ENCODE measurements around the gene TTLL10. TPM values are rescaled to one million over a fixed set of nuclear protein-coding genes. Genes with fewer than 3 reads are reported as not detected.

The TTLL10 gene
- total and polyA plus RNA-seq, 2 experiments from 2014 or later: 0.45 TPM; not detected in 1

GRCh38 chr1:1167841-1168450 is 5.7 kb upstream of the TTLL10 start:
- Histone ChIP-seq H4K20me1 (replicated peaks; ENCODE audit: insufficient read depth) (no peaks in the 10 kb centered on the region), H3F3A (replicated peaks; ENCODE audit: low read depth) (0 out of 2 replicates have a peak, but pooled peaks cover 11% of the 10 kb centered on the region), H3K79me2 (replicated peaks; ENCODE audit: insufficient read depth) (peaks cover 11% of the 10 kb centered on the region; the same call in 1 of the 2 replicates), H3K36me3 (ENCODE audit: insufficient read depth) (no peaks in the 10 kb centered on the region), H2AFZ (no peak overlapping the region), H3K27ac (ENCODE audit: low read depth) (no peak overlapping the region), H3K4me2 (no peak overlapping the region), H3K4me3 (no peak overlapping the region), H3K4me1 (ENCODE audit: insufficient read depth) (peaks cover 12% of the 10 kb centered on the region; the same call in 1 of the 2 replicates), H3K9me2 (ENCODE audit: insufficient read depth) (no peaks in the 10 kb centered on the region), H3K27me3 (ENCODE audit: insufficient read depth) (no peaks in the 10 kb centered on the region)
- peaks cover 20% of the 10 kb centered on the region for H3K4me1 Mint-ChIP-seq
- DNase-seq (ENCODE audit: low spot score) (no peak), ATAC-seq (no peak)
- H3K4me3 Mint-ChIP-seq: no peak overlapping the region
- TF ChIP-seq ETS1 (IDR thresholded peaks at IDR 0.05) (no peak), EZH2 (IDR thresholded peaks at IDR 0.05; ENCODE audit: low read depth, unreplicated experiment) (no peak), NANOG (IDR thresholded peaks at IDR 0.05; ENCODE audit: borderline replicate concordance) (no peak), CREB1 (CRISPR knock-in tag; IDR thresholded peaks at IDR 0.05; ENCODE audit: low read depth) (no peak)
- H3K36me3 Mint-ChIP-seq (ENCODE audit: low read depth): peaks cover 2% of the 10 kb centered on the region; the same call in 1 of the 3 replicates
- no peak overlapping the region for H3K27ac Mint-ChIP-seq
- H3K27me3 Mint-ChIP-seq (ENCODE audit: insufficient read depth, low read depth, poor library complexity): peaks cover 23% of the 10 kb centered on the region
- H3K9me3 Mint-ChIP-seq: no peaks in the 10 kb centered on the region

GRCh38 chr1:1168451-1169411 is 4.9 kb upstream of the TTLL10 start:
- H3K4me3 Mint-ChIP-seq: no peak overlapping the region
- H3K4me1 Mint-ChIP-seq: peaks cover 22% of the 10 kb centered on the region
- no peaks in the 10 kb centered on the region for H4K20me1 ChIP-seq (replicated peaks; ENCODE audit: insufficient read depth)
- peaks cover 2% of the 10 kb centered on the region; the same call in 1 of the 3 replicates for H3K36me3 Mint-ChIP-seq (ENCODE audit: low read depth)
- 0 out of 2 replicates have a peak, but pooled peaks cover 11% of the 10 kb centered on the region for H3F3A ChIP-seq (replicated peaks; ENCODE audit: low read depth)
- no peak overlapping the region for H3K4me3 ChIP-seq
- H3K27ac Mint-ChIP-seq: no peak overlapping the region
- H3K27me3 Mint-ChIP-seq (ENCODE audit: insufficient read depth, low read depth, poor library complexity): peaks cover 20% of the 10 kb centered on the region
- no peaks in the 10 kb centered on the region for H3K36me3 ChIP-seq (ENCODE audit: insufficient read depth)
- ATAC-seq (no peak), DNase-seq (ENCODE audit: low spot score) (peak; percentile 2)
- no peak for TF ChIP-seq ETS1 (IDR thresholded peaks at IDR 0.05)
- TF ChIP-seq EZH2 (IDR thresholded peaks at IDR 0.05; ENCODE audit: low read depth, unreplicated experiment): no peak
- no peak for TF ChIP-seq ZNF114 (CRISPR knock-in tag; IDR thresholded peaks at IDR 0.05)
- H3K27me3 ChIP-seq (ENCODE audit: insufficient read depth): no peaks in the 10 kb centered on the region
- H3K9me3 Mint-ChIP-seq: no peaks in the 10 kb centered on the region
- peaks cover 8% of the 10 kb centered on the region; the same call in 1 of the 2 replicates for H3K79me2 ChIP-seq (replicated peaks; ENCODE audit: insufficient read depth)
- no peaks in the 10 kb centered on the region for H3K9me2 ChIP-seq (ENCODE audit: insufficient read depth)
- H3K4me1 ChIP-seq (ENCODE audit: insufficient read depth): peaks cover 15% of the 10 kb centered on the region; the same call in 1 of the 2 replicates
- H2AFZ ChIP-seq: no peak overlapping the region
- no peak overlapping the region for H3K4me2 ChIP-seq
- H3K27ac ChIP-seq (ENCODE audit: low read depth): no peak overlapping the region

Data from GM23338 (cell line).